ENCODE data around the gene TEC.

GRCh38 chr4:48195374-48195773 is 74.3 kb downstream of the TEC start:
- TF ChIP-seq SIN3A (IDR thresholded peaks at IDR 0.05; ENCODE audit: borderline replicate concordance, insufficient read depth, low read depth, low read length) (no peak), CTCF (IDR thresholded peaks at IDR 0.05) (no peak), POLR2AphosphoS5 (IDR thresholded peaks at IDR 0.05; ENCODE audit: low read depth, low read length) (no peak), REST (IDR thresholded peaks at IDR 0.05; ENCODE audit: insufficient read depth in 1 of 2, low read depth in 2 of 2, low read length in 1 of 2) (no peak), TCF7L2 (IDR thresholded peaks at IDR 0.05; ENCODE audit: low read depth, low read length) (no peak)

Data from Panc1 (cell line).